GM12892 (cell line): ENCODE measurements around the gene TBX15.

Experiments used
- DNase-seq: peaks from one replicate; pipeline ENCODE4 v3.0.0; 2011; ENCODE audit not compliant: insufficient read length
- FAIRE-seq: peaks from 2 replicates; lab custom pipeline; 2011; peaks lifted over from hg19 to GRCh38; lab: Jason Lieb, UNC
- POLR2A ChIP-seq: IDR thresholded peaks from 2 replicates; pipeline ENCODE4 v1.6.1; 2011; ENCODE audit warnings: low read depth, low read length, control low read depth
- POLR2AphosphoS5 ChIP-seq: IDR thresholded peaks from 2 replicates; pipeline ENCODE4 v1.6.1; 2011; ENCODE audit warnings: low read depth, low read length, control low read depth
- TAF1 ChIP-seq: IDR thresholded peaks from 2 replicates; pipeline ENCODE4 v1.6.1; 2011; ENCODE audit warnings: low read depth, mild to moderate bottlenecking, control low read depth, low read length, borderline replicate concordance

Gene TBX15

DNA sequence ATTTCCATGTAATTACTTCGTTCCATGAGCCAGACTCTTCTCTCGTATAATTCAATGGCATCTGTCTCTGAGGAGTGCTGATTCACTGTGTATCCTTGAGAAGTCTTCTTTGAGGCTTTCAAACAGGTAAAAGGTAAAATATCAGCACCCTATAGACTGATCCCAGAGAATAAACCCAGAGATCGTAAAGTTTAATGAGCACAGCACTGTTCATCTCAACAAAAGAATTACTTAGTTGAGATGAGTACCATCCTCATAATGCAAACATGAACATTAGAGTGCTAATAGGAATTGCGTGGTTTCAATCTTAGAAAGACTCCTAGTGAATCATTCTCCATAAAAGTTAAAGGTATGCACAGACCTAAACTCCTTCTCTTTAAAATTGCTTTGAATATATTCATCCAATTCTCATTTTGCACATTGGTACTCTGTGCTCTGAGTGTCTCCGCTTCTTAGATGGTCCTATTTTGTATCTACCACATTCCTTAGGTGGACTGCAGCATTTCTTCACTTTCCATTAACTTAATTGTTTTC lies 97.2 kb downstream of the TBX15 start:
- FAIRE-seq = no peak
- TF ChIP-seq POLR2A (no peak), TAF1 (no peak), POLR2AphosphoS5 (no peak)
- no peak for DNase-seq

GRCh38 chr1:118884946-118885345 lies 103.2 kb downstream of the TBX15 start:
- no peak for FAIRE-seq
- no peak for DNase-seq
- TF ChIP-seq POLR2AphosphoS5 = no peak
- no peak for TF ChIP-seq POLR2A
- no peak for TF ChIP-seq TAF1

GRCh38 chr1:118881751-118882150 lies 106.4 kb downstream of the TBX15 start:
- DNase-seq = no peak

GRCh38 chr1:118878661-118879060 lies 109.5 kb downstream of the TBX15 start:
- TF ChIP-seq POLR2A (no peak), TAF1 (no peak), POLR2AphosphoS5 (no peak)
- no peak for DNase-seq
- no peak for FAIRE-seq

More at GRCh38 chr1:118881751-118882150, 106.4 kb downstream of the TBX15 start:
- FAIRE-seq = no peak
- TF ChIP-seq POLR2A = no peak
- no peak for TF ChIP-seq POLR2AphosphoS5

GRCh38 chr1:118877668-118878396 lies 110.3 kb downstream of the TBX15 start:
- TF ChIP-seq POLR2AphosphoS5 = no peak
- FAIRE-seq = no peak
- no peak for DNase-seq

GRCh38 chr1:118871582-118872171 lies 116.5 kb downstream of the TBX15 start:
- DNase-seq (no peak), FAIRE-seq (no peak)
- no peak for TF ChIP-seq POLR2AphosphoS5
- TF ChIP-seq TAF1 = no peak
- TF ChIP-seq POLR2A = no peak

DNA sequence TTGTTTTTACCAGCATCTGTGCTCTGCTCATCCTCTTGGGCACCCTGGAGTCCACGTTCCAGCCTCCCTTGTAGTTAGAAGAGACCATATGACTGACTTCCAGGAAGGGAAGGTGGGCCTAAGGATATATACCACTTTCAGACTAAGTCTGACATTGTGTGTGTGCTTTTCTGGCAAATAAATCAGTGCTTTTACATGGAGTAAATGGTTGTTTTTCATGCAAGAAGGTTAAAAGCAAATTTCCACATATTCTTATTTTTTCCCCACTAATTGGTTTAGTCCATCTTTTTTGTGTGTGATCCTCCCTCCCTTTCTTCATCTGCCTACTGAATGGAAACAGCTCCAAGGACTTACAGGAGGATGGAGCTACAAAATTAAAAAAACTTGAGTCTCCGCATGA lies 119.8 kb downstream of the TBX15 start:
- no peak for FAIRE-seq
- no peak for DNase-seq

DNA sequence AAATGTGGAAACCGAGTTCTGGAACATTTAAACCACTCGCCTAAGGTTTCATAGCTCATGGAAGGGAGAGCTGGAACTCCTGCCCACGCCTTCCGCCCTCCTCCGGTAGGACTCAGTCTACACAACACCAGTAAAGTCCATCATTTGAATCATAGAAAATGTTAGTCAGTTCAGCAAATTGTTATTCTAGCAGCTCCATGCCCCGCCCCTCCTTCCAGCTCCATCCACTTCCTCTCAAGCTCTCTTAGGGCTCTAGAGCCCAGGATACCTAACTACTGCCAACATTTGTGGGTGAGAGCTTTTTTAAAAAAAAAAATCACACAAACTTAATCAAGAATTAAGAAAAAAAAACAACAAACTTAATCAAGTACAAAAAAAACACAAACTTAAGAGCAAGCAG lies 121.8 kb downstream of the TBX15 start:
- DNase-seq = no peak
- TF ChIP-seq TAF1 (no peak), POLR2A (no peak), POLR2AphosphoS5 (no peak)
- FAIRE-seq = no peak

More for the DNA sequence above, 119.8 kb downstream of the TBX15 start:
- TF ChIP-seq POLR2AphosphoS5 (no peak), TAF1 (no peak), POLR2A (no peak)

DNA sequence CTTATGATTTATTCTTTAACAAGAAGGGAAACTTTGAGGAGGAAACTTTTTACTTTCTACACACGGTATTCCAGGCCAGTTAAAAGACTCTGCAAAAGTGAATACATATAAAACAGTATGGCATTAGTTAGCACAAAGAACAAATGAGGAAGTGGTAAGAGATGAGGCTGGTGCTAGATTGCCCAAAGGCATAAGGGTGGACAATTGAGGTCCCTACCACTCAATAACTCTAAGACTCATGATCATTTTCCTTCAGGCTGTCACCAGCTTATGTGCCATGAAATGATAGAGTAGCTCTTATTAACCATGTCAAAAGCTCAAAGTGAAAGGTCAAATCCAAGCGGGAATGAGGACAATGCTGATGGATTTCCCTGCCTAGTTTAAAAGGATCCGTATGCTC lies 124.5 kb downstream of the TBX15 start:
- FAIRE-seq = no peak
- TF ChIP-seq POLR2A = no peak
- no peak for TF ChIP-seq POLR2AphosphoS5
- no peak for TF ChIP-seq TAF1
- no peak for DNase-seq

- FAIRE-seq (no peak), DNase-seq (no peak)
- TF ChIP-seq TAF1 (no peak), POLR2AphosphoS5 (no peak), POLR2A (no peak)
Measured at GRCh38 chr1:118862755-118863154, 125.4 kb downstream of the TBX15 start.

DNA sequence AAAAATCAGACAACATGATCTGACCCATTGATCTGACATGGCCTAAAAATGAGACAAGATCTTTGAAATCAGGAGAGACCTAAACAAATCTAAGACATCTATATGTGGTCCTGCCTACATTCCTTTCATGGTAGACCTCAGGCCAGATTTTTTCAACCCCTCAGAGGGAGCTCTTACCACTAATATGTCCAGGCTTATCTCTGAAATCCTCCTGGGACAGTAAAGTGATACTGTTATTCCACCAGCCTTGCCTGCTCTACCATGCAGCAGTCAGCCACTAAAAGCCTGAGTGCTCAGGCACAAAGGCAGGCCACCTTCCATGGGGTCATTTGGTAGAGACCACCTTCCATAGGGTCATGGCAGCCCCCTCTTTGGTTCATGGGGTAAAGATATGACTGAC lies 126.9 kb downstream of the TBX15 start:
- TF ChIP-seq POLR2A = no peak
- no peak for TF ChIP-seq POLR2AphosphoS5
- no peak for TF ChIP-seq TAF1
- DNase-seq = no peak
- FAIRE-seq = no peak

DNA sequence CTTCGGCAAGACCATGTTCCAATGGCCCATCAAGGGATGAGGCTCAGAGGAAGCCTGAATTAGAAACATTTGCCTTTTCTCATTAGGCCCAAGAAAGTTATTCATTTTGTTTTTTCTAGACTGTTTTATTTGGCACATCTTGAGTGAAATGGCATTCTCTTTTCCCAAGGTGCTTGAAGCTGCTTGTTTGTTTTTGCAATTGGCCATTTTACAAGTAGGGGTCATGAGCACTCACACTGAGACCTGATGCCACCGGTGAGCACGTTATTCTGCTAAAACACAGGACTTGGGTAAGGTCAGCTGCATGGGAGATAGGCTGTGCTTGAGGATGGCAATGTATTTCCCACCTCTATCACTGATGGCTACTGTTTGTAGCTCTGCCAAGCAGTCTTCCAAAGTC lies 128.1 kb downstream of the TBX15 start:
- no peak for FAIRE-seq
- DNase-seq = no peak
- TF ChIP-seq POLR2AphosphoS5 (no peak), TAF1 (no peak), POLR2A (no peak)
